NCI-H748 (cell line): Measurements from ENCODE around the gene ABHD12.

Experiments used
- DNase-seq: peaks from one replicate; lab custom pipeline; 2025; ENCODE audit not compliant: unreplicated experiment; lab: John Stamatoyannopoulos, UW

The ABHD12 gene

DNA sequence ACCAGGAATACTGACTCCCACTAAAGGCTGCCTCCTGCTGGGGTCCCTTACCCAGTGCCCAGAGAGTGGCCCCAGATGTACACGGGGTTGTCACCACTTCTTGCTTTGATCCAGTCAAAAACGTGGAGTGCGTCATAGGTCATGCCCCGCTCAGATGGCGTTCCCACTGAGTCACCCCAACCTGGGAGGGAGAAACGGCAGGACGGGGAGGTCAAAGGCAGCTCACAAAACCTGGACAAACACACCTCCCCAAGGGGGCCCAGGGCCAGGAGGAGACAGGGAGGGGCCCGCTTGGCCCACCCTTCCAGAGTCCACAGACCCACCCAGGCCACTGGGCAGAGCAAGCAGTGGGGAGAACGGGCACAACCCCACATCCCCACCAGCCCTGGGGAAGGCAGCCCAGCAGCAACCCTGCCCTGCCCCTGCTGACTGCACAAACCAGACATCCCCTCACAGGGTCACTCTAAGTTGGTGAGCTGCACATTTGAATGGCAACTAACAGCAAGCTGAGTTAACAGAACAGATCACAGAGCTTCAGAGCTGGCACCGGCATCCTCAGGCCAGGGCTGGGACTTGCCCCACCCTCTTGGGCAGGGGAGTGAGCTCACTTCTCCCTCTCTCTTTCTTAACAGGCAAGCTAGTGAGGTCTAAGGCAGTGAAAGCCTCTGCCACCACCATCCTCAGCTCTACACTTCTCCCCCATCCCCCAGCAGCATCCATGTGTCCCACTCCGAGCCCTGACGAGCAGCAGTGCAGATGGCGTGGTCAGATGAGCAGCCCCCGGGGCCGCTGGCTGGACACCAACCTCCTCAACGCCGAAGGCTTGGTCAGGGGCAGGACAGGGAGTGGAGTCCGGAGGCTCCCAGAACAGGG is 81.0 kb downstream of the ABHD12 start:
- DNase-seq, result peak; percentile 13

GRCh38 chr20:25308671-25309394 is 81.8 kb downstream of the ABHD12 start:
- DNase-seq, result no peak

DNA sequence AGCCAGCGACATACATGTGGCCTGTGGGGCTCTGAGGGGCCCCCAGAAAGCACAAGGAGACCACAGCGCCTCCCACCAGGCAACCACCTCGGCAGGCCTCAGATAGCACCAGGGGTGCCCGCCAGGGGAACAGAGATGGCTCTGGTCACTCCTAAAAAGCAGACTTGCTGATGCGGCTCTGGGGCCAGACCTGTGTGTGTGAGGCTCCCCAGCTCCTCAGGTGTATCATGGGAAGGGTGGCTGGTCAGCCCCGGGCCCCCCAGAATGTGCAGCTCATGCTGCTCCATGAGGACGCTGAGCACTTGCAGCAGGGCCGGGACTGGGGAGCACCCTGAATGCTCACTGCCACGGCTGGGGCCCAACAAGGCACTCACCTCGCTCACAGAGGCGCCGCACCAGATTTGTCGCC is 82.5 kb downstream of the ABHD12 start:
- DNase-seq, result no peak

DNA sequence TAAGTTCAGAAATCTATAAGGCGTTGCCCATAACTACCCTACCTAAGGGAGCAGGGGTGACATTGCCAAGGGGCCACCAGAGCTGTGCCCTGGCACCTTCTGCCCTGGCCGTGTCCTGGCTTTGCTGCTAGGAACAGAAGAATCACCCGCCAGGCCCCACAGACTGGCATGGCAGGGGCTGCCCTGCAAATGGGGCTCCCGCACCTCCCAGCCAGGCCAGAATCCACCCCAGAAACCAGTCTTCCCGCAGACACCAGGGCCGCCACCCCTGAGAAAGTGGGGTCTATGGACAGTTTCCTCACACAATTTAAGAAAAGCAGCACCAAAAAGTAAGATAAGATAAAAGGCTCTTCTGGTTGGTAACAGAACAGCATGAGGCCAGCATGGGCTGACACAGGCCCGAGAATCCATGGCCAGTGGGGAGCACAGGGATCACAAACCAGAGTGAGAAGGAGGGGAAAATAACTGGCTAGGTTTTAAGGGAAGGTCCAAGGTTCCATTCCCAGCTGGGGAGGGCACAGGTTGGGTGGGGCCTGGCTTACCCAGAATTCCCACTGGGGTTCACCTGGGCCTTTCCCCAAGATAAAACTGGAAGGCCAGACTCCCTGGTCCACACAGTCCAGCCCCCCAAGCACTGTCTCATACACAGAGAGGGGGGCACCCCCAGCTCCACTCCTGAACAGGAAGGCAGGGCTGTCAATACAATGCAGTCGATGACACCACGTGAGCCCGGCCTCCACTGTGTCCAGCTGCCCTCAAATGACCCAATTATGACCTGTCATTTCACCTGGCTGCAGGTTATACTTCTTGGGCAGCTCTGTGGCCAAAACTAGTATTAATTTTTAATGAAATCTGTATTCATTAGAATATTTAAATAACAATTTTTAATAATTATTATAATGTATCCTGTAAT is 83.4 kb downstream of the ABHD12 start:
- DNase-seq, result no peak

GRCh38 chr20:25304025-25304549 is 86.5 kb downstream of the ABHD12 start:
- no peak for DNase-seq

DNA sequence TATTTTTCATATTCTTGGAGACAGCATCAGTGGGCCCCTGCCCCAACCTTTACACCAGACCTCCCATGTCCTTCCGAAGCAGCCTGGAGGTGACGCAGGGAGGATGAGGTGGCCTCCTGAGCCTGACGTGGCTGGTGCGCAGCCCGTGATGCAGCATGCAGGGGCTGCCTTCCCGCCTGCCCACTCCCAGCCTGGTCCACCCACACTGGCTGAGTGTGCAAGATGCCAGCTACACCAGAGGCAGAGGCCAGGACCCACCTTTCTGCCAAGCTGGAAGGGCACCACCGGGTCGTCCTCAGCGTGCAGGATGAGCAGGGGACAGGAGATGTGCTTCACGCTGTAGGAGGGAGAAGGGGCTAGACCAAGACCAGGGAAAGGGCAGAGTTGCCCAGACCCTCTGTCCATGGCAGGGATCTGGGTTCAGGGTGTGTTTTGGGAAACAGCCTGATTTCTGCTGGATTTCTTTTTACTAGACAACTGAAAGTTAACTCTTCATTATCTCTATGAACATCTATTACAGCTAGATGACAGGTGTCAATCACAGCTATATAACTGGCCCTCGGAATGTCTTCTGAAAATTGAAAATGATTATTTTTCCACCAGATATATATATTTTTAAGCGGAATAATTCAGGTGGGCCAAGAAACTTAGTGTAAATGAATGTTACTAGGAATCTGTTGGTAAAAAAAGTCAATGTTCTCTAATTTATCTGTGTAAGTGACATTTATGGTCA is 87.2 kb downstream of the ABHD12 start:
- DNase-seq, result no peak

GRCh38 chr20:25302596-25302995 is 88.0 kb downstream of the ABHD12 start:
- no peak for DNase-seq

DNA sequence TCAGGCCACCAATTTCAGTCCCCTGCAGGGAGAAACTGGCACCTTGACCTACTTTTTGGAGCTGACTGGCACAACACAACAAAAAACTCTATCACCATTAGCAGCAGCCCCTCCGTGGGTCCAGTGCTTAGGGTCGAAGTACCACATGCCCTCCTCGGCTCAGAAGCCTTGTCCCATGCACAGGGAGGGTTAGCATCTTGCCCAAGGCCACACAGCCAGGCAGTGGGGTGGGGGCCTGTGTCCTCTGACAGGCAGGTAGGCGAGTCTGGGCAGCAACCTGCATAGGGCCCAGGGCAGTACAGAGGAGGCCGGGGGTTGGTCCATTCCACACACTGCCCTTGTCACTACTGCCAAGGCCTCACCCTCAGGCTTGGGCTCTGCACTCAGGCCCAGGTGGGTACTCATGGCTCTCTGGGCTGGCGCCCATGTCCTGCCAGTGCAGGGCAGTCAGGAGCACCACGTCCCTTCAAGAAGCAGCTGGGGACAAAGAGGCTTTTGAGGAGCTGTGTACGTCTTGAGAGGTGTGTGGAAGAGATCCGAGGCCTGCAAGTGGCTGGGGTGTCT is 89.2 kb downstream of the ABHD12 start:
- no peak for DNase-seq

DNA sequence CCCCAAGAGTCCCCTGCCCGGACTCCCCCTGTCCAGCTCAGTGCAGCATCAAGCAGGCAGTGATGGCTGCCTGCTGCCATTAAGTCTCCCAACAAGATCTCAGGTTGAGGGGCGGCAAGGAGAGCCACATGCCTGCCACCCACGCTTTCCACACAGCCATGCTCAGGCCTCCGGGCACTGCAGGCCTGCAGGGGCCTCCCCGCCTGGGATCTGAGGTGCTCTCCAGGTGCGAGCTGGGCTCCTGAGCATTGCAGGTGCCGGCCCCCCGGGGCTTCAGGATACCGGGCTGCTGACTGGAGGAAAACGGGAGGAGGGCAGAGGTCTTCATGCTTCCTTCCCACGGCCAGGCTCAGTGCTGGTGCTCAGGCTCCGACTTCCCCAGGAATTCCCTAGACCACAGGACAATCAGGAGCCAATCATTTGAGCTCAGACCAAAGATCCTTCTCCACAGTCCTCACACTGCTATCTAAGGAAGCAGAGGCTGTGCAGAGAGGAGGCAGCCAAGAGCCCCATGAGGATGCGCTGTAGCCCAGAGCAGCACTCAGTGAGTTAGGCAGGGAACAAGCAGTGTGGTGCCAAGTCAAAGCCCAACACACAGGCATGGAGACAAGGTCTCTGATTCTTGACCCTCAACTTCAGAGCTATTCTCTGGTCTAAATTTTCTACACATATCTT is 90.0 kb downstream of the ABHD12 start:
- DNase-seq, result no peak

- no peak for DNase-seq
Observed at GRCh38 chr20:25299806-25300205, 90.8 kb downstream of the ABHD12 start.

DNA sequence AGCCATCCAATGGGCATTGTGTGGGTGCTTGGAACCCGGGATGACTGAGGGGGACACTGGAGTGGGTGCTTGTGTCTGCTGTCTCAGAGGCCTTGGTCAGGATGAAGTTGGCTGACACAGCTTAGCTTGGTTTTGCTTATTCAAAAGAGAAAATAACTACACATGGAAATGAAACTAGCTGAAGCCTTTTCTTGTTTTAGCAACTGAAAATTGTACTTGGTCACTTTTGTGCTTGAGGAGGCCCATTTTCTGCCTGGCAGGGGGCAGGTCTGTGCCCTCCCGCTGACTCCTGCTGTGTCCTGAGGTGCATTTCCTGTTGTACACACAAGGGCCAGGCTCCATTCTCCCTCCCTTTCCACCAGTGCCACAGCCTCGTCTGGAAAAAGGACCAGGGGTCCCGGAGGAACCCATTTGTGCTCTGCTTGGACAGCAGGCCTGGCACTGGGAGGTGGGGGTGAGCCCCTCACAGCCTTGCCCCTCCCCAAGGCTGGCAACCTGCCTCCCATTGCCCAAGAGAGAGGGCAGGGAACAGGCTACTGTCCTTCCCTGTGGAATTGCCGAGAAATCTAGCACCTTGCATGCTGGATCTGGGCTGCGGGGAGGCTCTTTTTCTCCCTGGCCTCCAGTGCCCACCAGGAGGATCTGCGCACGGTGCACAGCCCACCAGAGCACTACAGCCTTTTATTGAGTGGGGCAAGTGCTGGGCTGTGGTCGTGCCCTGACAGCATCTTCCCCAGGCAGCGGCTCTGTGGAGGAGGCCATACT is 93.3 kb downstream of the ABHD12 start:
- DNase-seq, result no peak

DNA sequence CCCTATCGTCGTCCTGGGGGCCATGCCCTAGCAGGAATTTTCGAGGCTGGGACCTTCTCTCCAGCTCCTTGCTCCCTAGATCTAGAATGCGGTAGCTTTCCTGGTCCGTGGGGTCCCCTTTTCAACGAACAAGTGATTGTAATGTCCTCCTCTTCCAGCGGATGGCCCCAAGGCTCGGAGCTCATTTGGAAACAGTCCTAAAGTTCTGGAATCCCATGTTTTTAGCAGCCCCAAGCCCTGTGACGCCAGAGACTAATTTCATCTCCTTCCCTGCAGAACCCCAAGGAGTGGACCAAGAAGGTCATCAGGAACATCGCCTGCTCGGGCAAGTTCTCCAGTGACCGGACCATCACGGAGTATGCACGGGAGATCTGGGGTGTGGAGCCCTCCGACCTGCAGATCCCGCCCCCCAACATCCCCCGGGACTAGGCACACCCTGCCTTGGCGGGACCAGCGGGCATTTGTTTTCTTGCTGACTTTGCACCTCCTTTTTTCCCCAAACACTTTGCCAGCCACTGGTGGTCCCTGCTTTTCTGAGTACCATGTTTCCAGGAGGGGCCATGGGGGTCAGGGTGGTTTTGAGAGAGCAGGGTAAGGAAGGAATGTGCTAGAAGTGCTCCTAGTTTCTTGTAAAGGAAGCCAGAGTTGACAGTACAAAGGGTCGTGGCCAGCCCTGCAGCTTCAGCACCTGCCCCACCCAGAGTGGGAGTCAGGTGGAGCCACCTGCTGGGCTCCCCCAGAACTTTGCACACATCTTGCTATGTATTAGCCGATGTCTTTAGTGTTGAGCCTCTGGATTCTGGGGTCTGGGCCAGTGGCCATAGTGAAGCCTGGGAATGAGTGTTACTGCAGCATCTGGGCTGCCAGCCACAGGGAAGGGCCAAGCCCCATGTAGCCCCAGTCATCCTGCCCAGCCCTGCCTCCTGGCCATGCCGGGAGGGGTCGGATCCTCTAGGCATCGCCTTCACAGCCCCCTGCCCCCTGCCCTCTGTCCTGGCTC is 94.2 kb downstream of the ABHD12 start:
- peak; percentile 33 for DNase-seq

GRCh38 chr20:25295386-25296093 is 95.1 kb downstream of the ABHD12 start:
- DNase-seq, result no peak

DNA sequence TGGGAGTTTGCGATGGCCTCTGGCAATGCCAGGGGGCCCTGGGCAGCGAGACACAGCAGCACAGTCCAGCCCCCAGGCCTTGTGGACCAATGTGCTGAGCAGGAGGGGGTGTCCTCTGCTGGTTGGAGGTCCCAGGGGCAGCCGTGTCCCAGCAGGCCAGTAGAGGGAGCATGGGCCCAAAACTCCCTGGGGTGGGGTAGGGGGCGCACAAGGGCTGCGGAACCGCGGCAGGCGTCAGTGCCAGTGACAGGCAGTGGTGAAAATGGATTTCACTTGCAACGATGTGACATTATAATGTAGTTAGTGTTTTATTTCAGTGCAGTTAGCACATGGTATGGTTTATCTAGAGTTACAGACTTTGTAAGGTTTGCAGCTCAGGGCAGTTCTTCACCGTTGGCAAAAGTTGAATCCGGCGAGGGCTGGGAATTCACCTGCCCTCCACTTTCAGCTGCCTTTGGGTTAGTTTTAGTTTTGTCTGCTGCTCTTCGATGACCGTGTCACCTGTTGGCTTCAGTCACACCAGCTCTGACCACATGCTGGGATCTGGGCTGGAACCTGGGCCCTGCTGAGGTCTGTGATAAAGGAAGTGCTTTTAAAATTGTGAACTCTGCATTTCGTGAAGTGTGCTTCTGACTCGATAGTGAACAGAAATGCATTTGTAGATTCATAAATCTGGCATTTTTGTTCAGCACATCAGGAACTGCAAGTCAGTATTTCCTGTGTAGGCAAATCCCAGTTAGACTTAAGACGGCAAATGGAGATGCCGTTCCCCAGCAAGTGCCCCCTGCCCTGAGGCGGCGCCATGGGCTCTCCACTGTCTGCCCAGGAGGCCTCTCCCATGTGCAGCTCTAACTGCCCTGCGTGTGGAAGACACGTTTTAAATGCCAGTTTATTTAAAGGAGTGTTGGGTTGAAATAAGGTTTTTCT is 95.9 kb downstream of the ABHD12 start:
- DNase-seq, result peak; percentile 36

GRCh38 chr20:25293910-25294458 is 96.7 kb downstream of the ABHD12 start:
- DNase-seq, result no peak

- no peak for DNase-seq
Observed at GRCh38 chr20:25293507-25293906, 97.1 kb downstream of the ABHD12 start.
